ENCODE data around the gene STAP2. TPM values are rescaled to one million over a fixed set of nuclear protein-coding genes. Genes with fewer than 3 reads are reported as not detected.
A peak's percentile ranks its signal among the peaks of the same experiment; 100 is the strongest.

STAP2 gene
- 3.9 and 6.6 TPM in 2 replicates for polyA plus RNA-seq (2014; cell fraction: cytosol; rRNA removed)
- 3.0 and 7.3 TPM in 2 replicates for polyA plus RNA-seq (2014; cell fraction: nucleus; rRNA removed)

GRCh38 chr19:4338441-4339355, at the start of gene STAP2:
Gene STAP2 (minus strand): TSS chr19:4338827. CDS start chr19:4338753, 74 bp downstream.
- DNase-seq (ENCODE audit: low spot score) = no peak

- DNase-seq (ENCODE audit: low spot score) = no peak
These were observed 47.6 kb upstream of the STAP2 start for GRCh38 chr19:4386041-4386782.

- no peak for DNase-seq (ENCODE audit: low spot score)
These were observed 46.8 kb upstream of the STAP2 start for GRCh38 chr19:4385291-4386040.

DNA sequence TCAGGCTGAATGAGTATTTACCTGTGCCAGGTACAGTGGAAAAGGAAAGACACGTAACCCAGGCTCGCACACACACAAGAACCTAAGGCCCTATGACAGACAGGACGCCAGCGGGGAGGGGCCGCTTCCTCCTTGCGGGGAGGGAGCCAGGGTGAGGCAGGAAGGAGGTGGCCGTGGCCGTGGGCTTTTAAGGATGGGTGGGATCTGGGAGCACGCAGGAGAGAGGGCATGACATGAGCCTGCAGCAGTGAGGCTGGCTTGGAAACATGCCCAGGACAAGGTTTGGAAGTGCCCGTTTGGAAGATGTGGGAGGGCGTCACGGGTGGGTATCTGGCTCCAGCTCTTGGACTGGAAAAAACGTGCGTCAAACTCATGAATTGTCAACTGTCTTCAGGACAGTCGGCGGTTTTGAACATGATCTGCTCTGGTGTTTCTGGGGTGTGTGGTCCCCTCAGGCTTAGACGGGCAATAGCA, 41.7 kb upstream of the STAP2 start:
- no peak for DNase-seq (ENCODE audit: low spot score)

DNA sequence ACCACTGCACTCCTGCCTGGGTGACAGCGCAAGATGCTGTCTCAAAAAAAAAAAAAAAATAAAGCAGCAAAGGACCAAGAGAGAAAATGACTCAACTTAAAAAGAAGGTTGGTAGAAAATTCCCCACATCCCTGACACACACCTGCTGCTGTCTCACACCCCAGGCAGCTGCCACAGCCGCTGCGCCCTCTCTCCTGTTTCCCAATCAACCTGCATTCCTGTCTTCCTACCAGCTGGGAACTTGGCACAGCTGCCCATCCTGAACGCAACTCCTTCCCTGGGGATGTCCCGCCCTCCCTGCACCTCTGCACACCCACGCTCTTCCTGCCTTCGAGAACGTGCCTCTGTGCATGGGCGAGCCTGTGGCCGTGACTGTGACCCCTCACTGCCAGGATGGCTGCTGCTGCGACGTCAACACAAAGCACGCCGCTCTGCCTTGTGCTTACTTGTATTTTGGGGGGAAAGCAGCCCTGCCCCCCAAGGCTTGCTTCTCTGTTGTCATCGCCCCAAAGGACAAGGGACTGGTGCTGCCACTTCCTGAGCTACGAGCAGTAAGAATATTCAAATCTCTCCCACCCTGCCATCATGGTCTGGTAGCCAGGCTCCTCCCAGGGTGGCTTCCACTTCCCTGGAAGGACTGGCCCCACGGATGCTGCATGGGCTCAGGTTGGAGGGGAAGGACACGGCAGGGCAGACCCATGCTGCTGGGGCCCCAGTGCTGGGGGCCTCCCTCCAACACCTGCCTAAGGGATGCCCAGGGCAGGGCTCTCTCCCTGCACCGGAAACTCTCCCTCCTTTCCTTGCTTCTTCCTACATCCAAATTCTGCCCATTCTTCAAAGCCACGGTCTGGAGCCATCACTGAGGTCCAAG, 41.0 kb upstream of the STAP2 start:
- no peak for DNase-seq (ENCODE audit: low spot score)

GRCh38 chr19:4378886-4379285, 40.3 kb upstream of the STAP2 start:
- DNase-seq (ENCODE audit: low spot score) = no peak

- no peak for DNase-seq (ENCODE audit: low spot score)
These were observed 38.6 kb upstream of the STAP2 start for GRCh38 chr19:4376991-4377781.

DNA sequence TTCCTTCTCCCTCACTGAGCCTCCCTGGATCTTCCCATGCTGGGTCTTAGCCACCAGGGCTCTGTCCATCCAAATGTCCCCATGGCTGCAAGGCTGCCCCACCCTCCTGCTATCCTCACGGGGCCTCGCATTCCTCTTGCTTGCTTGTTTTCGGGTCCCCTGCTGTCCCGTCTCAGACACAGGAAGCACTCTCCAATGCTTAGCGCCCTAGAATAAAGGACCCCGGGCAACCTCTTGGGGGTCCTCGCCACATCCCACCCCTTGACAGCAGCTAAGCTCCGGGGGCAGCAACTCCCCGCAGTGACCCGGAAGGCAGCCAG, 38.0 kb upstream of the STAP2 start:
- no peak for DNase-seq (ENCODE audit: low spot score)

DNA sequence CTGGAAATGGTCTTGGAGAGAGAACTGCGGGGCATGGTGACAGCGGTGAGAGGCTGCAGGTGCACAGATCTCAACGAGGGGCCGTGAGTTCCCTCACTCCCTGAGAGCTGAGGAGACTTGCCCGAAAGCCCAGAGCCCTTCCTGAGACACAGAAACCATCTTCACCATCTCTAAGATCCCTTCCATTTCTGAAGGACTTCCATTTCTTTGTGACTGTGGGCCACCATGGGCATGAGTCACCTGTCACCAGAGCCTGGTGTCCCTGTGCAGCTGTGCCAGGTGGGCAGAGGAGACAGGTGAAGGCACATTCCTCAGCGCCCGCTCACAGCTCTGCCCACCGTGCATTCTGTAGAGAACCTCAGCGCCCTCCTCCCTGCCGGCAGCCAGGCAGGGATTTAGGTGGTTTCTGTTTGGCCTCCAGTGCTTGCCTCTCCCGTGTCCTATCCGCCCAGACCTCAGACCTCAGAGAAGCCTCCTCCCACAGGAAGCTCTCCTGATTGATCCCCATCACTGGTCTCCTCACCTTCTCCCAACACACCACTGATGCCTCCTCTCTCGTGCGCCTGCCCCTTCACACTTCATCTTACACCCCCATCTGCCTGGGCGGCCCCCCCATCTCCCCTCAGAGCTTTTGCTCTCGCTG, 37.5 kb upstream of the STAP2 start:
- no peak for DNase-seq (ENCODE audit: low spot score)

GRCh38 chr19:4375164-4376027, 36.8 kb upstream of the STAP2 start:
- DNase-seq (ENCODE audit: low spot score) = peak; percentile 72

GRCh38 chr19:4374498-4375163, 36.0 kb upstream of the STAP2 start:
- DNase-seq (ENCODE audit: low spot score) = no peak

- no peak for DNase-seq (ENCODE audit: low spot score)
These were observed 35.2 kb upstream of the STAP2 start for GRCh38 chr19:4373601-4374497.

DNA sequence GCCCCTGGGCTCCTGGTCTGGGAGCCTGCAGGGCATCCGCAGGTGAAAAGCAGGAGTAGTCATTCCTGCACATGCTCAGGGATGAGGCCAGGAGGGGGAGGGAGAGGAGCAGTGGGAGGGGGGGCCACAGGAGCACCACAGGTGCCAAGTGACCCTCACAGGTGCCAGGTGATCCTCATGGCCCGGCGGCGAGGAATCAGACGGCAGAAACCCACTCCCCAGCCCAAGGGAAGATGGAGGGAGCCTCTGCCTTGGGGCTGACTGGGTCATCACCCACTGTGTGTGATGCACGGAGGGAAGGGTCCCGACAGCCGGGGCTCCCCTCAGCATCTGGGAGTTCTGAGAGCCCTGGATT, 34.4 kb upstream of the STAP2 start:
- no peak for DNase-seq (ENCODE audit: low spot score)

DNA sequence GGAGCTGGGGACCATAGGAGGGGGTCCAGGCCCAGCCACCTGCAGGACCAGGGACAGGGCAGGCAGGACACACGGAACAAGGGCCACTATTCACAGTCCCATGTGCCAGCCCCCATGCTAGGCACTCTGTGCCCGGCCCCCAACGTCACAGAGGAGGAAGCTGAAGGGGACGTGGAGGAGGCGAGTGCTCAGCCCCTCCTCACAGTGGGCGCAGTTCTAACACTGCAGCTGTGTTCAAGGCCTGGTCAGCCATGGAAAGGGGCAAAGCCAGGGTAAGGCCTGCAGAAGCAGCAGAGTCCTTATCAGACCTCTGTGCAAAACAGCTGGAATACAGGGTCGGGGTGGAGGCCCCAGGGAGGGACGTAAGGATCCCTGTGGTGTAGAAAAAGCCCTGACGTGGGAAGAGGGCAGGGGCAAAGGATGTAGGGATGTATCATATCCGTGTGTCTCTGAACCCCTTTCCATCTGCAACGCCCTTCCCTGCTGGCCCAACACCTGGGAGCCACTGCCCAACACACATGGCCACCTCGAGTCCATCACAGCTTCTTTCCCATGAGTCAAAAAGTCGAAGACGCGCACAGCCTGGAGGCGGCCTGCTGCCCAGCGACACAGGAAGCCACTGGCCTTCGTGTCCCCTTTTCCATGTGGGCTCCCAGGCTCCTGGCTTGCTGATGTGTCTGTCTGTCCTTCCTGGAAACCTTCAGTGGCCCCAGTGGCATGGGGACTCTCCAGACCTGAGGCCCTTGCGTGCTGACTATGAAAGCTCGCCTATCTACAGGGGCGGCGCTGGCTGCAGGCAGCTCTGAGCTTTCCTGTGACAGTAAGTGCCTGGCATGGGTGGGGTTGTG, 33.8 kb upstream of the STAP2 start:
- DNase-seq (ENCODE audit: low spot score) = no peak

DNA sequence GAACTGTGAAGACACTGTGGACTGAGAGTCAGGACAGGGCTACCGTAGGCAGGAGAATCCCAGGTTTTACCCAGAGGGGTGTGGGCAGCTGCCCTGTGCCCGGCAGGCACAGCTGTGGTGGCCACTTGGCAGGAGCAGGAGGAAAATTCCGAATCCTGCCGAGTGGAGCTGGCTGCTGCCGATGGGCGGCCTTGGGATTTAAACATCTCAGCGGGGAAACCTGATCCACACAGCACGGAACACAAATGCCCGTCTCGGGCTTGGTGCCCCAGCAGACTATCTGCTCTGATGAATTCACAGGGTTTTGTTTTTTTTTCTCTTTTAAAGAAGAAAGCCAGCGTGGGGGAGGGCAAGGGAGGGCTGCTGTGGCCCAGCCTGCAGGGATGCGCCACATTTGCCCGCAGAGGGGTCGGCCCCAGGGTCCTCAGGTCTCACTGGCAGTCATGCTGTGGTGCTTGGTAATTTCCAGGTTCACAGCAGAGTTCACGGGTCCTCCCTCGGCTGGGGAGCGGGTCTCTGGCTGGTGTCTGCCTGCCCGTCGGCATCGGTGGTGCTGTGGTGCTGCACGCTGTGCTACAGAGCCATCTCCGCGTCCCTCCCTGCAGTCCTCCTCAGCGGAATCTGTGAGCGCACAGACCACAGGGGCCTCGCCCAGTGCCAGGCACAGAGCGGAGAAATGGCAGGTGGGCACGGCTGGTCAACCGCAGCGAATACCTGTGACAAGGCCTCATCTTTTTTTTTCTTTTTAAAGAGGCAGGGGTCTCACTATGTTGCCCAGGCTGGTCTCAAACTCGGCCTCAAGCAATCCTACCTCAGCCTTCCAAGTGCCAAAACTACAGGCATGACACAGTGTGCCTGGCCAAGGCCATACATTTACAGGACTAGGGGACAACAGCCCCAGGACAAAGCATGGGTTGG, 32.9 kb upstream of the STAP2 start:
- DNase-seq (ENCODE audit: low spot score) = no peak

All from SK-N-DZ (cell line).